CD4-positive, alpha-beta T cell (primary cell): ENCODE results near the gene SZT2. TPM values are rescaled to one million over a fixed set of nuclear protein-coding genes. Genes with fewer than 3 reads are reported as not detected.
A peak's percentile ranks its signal among the peaks of the same experiment; 100 is the strongest.

Experiments
- ATAC-seq: fragments of 200-7000 bp; cut with Tn5 transposase; one replicate; pipeline ENCODE4 v1.10.0; 2022; ENCODE audit warnings: mild to moderate bottlenecking; ENCODE audit not compliant: poor library complexity
- CTCF ChIA-PET: fragments of 350-600 bp; sonication (Branson Sonifier 250); formaldehyde crosslinking; loops from one replicate; lab custom pipeline; 2021; ENCODE audit warnings: antibody characterized with exemption, inconsistent platforms; lab: Charles Lee
- POLR2A ChIA-PET: fragments of 350-600 bp; sonication (Branson Sonifier 250); formaldehyde crosslinking; loops from one replicate; lab custom pipeline; 2021; ENCODE audit warnings: antibody characterized with exemption, inconsistent platforms; lab: Charles Lee
- DNase-seq, 14 experiments: peaks; one replicate each; pipeline ENCODE4 v3.0.0-alpha.2; 2013 to 2020; ENCODE audit warnings: mixed read lengths in 2 of 14
- H3K27ac ChIP-seq, 2 donors: one replicate each; pipeline versions ENCODE4 v1.5.1 to v1.7.0; 2013; ENCODE audit warnings: low read length in 2 of 2, low read depth in 1 of 2, mild to moderate bottlenecking in 1 of 2
- H3K27me3 ChIP-seq, 2 experiments: 1 replicate in 1 of 2; 2 replicates in 1 of 2; pipeline versions ENCODE4 v1.6.1 to v1.7.0; 2013; ENCODE audit warnings: low read length in 2 of 2, control low read depth in 1 of 2, mild to moderate bottlenecking in 1 of 2, moderate library complexity in 1 of 2; ENCODE audit not compliant: insufficient read depth in 2 of 2, control insufficient read depth in 1 of 2
- H3K36me3 ChIP-seq: one replicate; pipeline ENCODE4 v1.6.1; 2013; ENCODE audit warnings: low read length, control low read depth; ENCODE audit not compliant: insufficient read depth
- H3K4me1 ChIP-seq: one replicate; pipeline ENCODE4 v1.6.1; 2013; ENCODE audit warnings: low read length, control low read depth; ENCODE audit not compliant: insufficient read depth
- H3K4me3 ChIP-seq: one replicate; pipeline ENCODE4 v1.5.1; 2013; ENCODE audit warnings: mild to moderate bottlenecking, low read length, moderate library complexity
- H3K9me3 ChIP-seq, 2 experiments: 1 replicate in 1 of 2; 2 replicates in 1 of 2; pipeline versions ENCODE4 v1.6.1 to v1.7.0; 2013; ENCODE audit warnings: low read length in 2 of 2, mild to moderate bottlenecking in 2 of 2, control low read depth in 1 of 2, moderate library complexity in 1 of 2; ENCODE audit not compliant: control insufficient read depth in 1 of 2, insufficient read depth in 1 of 2
- H3K27ac Mint-ChIP-seq: one replicate; pipeline ENCODE4 v1.8.0; 2020; ENCODE audit warnings: mixed read lengths
- H3K27me3 Mint-ChIP-seq: one replicate; pipeline ENCODE4 v1.8.0; 2021; ENCODE audit warnings: mixed read lengths
- H3K36me3 Mint-ChIP-seq: one replicate; pipeline ENCODE4 v1.8.0; 2021; ENCODE audit warnings: low read depth, mixed read lengths
- H3K4me1 Mint-ChIP-seq: one replicate; pipeline ENCODE4 v1.8.0; 2021; ENCODE audit warnings: low read depth, mixed read lengths
- H3K4me3 Mint-ChIP-seq: one replicate; pipeline ENCODE4 v1.8.0; 2020; ENCODE audit warnings: mild to moderate bottlenecking, mixed read lengths
- H3K9me3 Mint-ChIP-seq: one replicate; pipeline ENCODE4 v1.8.0; 2020; ENCODE audit warnings: mixed read lengths
- intact Hi-C, 2 experiments: fragments of 100-400 bp; cut with DNase I in 1 of 2; cut with micrococcal nuclease in 1 of 2; formaldehyde crosslinking; loops; one replicate each; pipeline versions ENCODE4 v1.15.1 to v1.9.0; 2023 to 2025; cut with DNase I, micrococcal nuclease
- total RNA-seq, 174 experiments: library from RNA in 2 of 174; stranded (reverse) in 2 of 174; gene quantifications; one replicate each; pipeline ENCODE4 v1.2.3 and lab custom pipeline; 2021 to 2026
- TF ChIP-seq, protein P1 (sequence below): fragments of 200-600 bp; IDR thresholded peaks from one replicate; pipeline ENCODE4 v1.8.0; 2022; ENCODE audit warnings: antibody characterized with exemption, mild to moderate bottlenecking

SZT2 gene
- total RNA-seq, 2 experiments from 2014 or later = 69.7 to 72.5 TPM

DNA sequence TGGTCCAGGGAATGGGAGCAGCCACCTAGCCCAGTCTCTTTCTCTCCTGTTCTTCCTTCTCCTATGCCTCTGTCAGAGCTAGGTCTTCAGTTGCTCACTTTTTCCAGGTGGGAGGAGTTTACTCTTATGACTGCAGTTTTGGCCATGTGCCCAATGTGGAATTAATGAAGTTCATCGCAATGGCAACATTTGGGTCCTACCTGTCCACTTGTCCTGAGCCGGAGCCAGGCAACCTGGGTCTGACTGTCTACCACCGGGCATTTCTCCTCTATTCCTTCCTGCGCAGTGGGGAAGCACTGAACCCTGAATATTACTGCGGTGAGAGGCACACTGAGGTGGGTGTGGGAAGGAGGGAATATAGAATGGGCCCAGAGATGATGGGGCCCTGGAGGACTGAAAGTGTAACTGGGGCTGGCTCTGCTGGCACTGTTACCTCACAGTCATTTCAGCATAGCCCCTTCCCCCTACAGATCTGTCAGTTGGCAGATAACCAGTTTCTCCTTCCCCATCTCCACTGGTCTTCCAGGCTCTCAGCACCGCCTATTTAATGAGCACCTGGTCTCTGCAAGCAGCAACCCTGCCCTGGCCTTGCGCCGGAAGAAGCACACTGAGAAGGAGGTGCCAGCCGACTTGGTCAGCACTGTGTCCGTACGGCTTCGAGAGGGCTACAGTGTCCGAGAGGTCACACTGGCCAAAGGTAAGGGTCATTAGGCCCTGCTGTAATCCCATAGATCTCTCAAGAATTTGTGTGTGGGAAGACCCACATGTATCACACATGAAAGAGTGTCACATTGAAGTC, 30.1 kb downstream of the SZT2 start:
- no peak overlapping the region for H3K4me3 Mint-ChIP-seq
- ChIA-PET CTCF (no interaction called here), POLR2A (no interaction called here)
- no peaks in the 10 kb centered on the region for H3K9me3 Mint-ChIP-seq
- Histone ChIP-seq H3K4me1 (no peaks in the 10 kb centered on the region), H3K9me3 (no peaks in the 10 kb centered on the region), H3K36me3 (peaks cover 92% of the 10 kb centered on the region), H3K27me3 (no peaks in the 10 kb centered on the region), H3K27ac (no peak overlapping the region), H3K4me3 (no peak overlapping the region)
- H3K4me1 Mint-ChIP-seq = peaks cover under 1% of the 10 kb centered on the region
- H3K36me3 Mint-ChIP-seq = peaks cover 4% of the 10 kb centered on the region
- intact Hi-C loops = no loop called here
- DNase-seq (peak in 1 of 14 experiments; percentile 6), ATAC-seq (no peak)
- no peak overlapping the region for H3K27ac Mint-ChIP-seq
- TF ChIP-seq, protein P1, sequence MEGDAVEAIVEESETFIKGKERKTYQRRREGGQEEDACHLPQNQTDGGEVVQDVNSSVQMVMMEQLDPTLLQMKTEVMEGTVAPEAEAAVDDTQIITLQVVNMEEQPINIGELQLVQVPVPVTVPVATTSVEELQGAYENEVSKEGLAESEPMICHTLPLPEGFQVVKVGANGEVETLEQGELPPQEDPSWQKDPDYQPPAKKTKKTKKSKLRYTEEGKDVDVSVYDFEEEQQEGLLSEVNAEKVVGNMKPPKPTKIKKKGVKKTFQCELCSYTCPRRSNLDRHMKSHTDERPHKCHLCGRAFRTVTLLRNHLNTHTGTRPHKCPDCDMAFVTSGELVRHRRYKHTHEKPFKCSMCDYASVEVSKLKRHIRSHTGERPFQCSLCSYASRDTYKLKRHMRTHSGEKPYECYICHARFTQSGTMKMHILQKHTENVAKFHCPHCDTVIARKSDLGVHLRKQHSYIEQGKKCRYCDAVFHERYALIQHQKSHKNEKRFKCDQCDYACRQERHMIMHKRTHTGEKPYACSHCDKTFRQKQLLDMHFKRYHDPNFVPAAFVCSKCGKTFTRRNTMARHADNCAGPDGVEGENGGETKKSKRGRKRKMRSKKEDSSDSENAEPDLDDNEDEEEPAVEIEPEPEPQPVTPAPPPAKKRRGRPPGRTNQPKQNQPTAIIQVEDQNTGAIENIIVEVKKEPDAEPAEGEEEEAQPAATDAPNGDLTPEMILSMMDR = no peak
- no peaks in the 10 kb centered on the region for H3K27me3 Mint-ChIP-seq

DNA sequence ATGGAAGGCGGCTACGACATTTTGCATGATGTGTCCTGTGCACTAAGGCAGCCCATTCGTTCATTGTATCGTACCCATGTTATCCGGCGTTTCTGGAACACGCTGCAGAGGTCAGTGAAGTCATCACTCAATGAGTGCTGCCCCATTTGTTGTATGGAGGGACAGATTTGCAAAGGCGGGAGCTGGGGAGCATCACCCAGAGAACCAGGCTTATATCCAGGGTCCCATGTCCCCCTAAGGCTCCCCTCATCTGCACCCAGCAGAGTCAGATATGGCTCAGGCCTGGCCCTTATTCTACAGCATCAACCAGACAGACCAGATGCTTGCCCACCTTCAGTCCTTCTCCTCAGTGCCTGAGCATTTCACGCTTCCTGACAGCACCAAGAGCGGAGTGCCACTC, 31.2 kb downstream of the SZT2 start:
- Mint-ChIP-seq H3K9me3 (no peaks in the 10 kb centered on the region), H3K4me1 (no peaks in the 10 kb centered on the region), H3K27ac (no peak overlapping the region), H3K27me3 (no peaks in the 10 kb centered on the region), H3K36me3 (peaks cover 4% of the 10 kb centered on the region), H3K4me3 (no peak overlapping the region)
- no peaks in the 10 kb centered on the region for H3K9me3 ChIP-seq
- H3K4me1 ChIP-seq = no peaks in the 10 kb centered on the region
- H3K27me3 ChIP-seq = no peaks in the 10 kb centered on the region
- H3K36me3 ChIP-seq = peaks cover 92% of the 10 kb centered on the region
- POLR2A ChIA-PET = no interaction called here
- no peak for DNase-seq
- no peak overlapping the region for H3K27ac ChIP-seq
- TF ChIP-seq, protein P1 = no peak
- CTCF ChIA-PET = no interaction called here
- intact Hi-C loops = no loop called here
- no peak overlapping the region for H3K4me3 ChIP-seq
- no peak for ATAC-seq

DNA sequence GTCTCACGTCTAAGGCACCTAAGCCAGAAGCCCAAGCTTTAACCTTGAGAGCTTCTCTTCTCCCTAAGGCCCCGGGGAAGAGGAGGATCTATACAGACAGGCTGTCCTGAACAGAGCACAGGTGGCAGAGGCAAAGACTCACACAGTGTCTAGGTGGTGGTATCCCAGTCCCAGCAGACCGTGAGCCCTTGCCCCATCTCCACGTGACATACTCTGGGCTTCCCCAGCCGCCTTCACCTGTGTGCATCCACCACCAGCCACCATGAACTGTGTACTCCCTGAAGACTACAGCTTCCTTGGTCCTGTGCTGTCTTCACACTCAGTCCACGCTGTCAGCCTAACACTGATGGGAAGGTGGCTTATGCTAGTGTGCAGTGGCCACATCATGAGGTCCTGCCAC, 31.7 kb downstream of the SZT2 start:
- no peaks in the 10 kb centered on the region for H3K27me3 Mint-ChIP-seq
- no peak overlapping the region for H3K4me3 Mint-ChIP-seq
- H3K36me3 Mint-ChIP-seq = peaks cover 10% of the 10 kb centered on the region
- H3K4me1 Mint-ChIP-seq = no peaks in the 10 kb centered on the region
- no peak overlapping the region for H3K4me3 ChIP-seq
- H3K36me3 ChIP-seq = peaks cover 92% of the 10 kb centered on the region
- POLR2A ChIA-PET = no interaction called here
- no peaks in the 10 kb centered on the region for H3K9me3 Mint-ChIP-seq
- no peaks in the 10 kb centered on the region for H3K27me3 ChIP-seq
- DNase-seq (no peak), ATAC-seq (no peak)
- TF ChIP-seq, protein P1 = no peak
- intact Hi-C loops = no loop called here
- no peaks in the 10 kb centered on the region for H3K9me3 ChIP-seq
- no peak overlapping the region for H3K27ac ChIP-seq
- H3K4me1 ChIP-seq = no peaks in the 10 kb centered on the region
- CTCF ChIA-PET = no interaction called here
- no peak overlapping the region for H3K27ac Mint-ChIP-seq
